H1 (cell line): ENCODE results near the gene EYA2. TPM values are rescaled to one million over a fixed set of nuclear protein-coding genes. Genes with fewer than 3 reads are reported as not detected.

Experiments
- ATF2 ChIP-seq: IDR thresholded peaks from 2 replicates; pipeline ENCODE4 v1.6.1; 2012; ENCODE audit warnings: low read length, inconsistent platforms
- CBX8 ChIP-seq: fragments of 300-800, 300-1000 bp; sonication (generic); IDR thresholded peaks from 2 replicates; pipeline ENCODE4 v1.7.1; 2016; ENCODE audit warnings: low read depth, low read length, borderline replicate concordance
- CHD7 ChIP-seq: fragments of 300-600 bp; sonication (generic); IDR thresholded peaks from 2 replicates; pipeline ENCODE4 v1.7.1; 2012; ENCODE audit warnings: low read length, moderate library complexity, mild to moderate bottlenecking, inconsistent platforms; ENCODE audit not compliant: insufficient replicate concordance
- HDAC6 ChIP-seq: IDR thresholded peaks from one replicate; pipeline ENCODE4 v1.7.1; 2012; ENCODE audit warnings: low read depth, mild to moderate bottlenecking, inconsistent platforms, low read length, moderate library complexity
- JUN ChIP-seq: IDR thresholded peaks from 2 replicates; pipeline ENCODE4 v1.6.1; 2011; ENCODE audit warnings: low read depth, mild to moderate bottlenecking, improper control_type of control experiment, low read length
- JUND ChIP-seq: IDR thresholded peaks from 2 replicates; pipeline ENCODE4 v1.6.1; 2011; ENCODE audit warnings: mild to moderate bottlenecking, improper control_type of control experiment, low read length
- RBBP5 ChIP-seq: IDR thresholded peaks from 2 replicates; pipeline ENCODE4 v1.7.1; 2012; ENCODE audit warnings: low read depth, mild to moderate bottlenecking, inconsistent platforms, low read length, moderate library complexity, borderline replicate concordance
- TAF1 ChIP-seq: IDR thresholded peaks from 2 replicates; pipeline ENCODE4 v1.6.1; 2011; ENCODE audit warnings: mild to moderate bottlenecking, low read depth, low read length
- polyA plus RNA-seq, 7 experiments: library from polyadenylated mRNA; depleted of rRNA in 3 of 7; stranded (reverse) in 5 of 7; unstranded in 2 of 7; fragments of >200 nt in 5 of 7; fragments of 200-250 nt in 2 of 7; gene quantifications; 1 replicate in 5 of 7; 2 replicates in 1 of 7; 4 replicates in 1 of 7; pipeline versions ENCODE4 v1.2.1 to v1.2.3, GENCODE V29; 2011 to 2013; ENCODE audit warnings: missing spikeins in 2 of 7, mixed read lengths in 2 of 7
- total RNA-seq: library from RNA; stranded (reverse); fragmentation: NEBNext Ultra II Directional; extraction: Animal tissue kit (Norgen Biotek cat#: 25700); gene quantifications from 2 replicates; pipeline ENCODE4 v1.2.1, GENCODE V29; 2021

Gene EYA2
- total and polyA plus RNA-seq, 2 of the 8 experiments (the other 6 are each of a cell fraction or from before 2014, with no cell fraction given): 1.6 to 1.7 TPM

- TF ChIP-seq JUND (no peak), CBX8 (no peak), TAF1 (no peak), RBBP5 (no peak), HDAC6 (no peak), JUN (no peak), ATF2 (no peak), CHD7 (no peak)
These were observed 53.4 kb downstream of the EYA2 start (continued) for GRCh38 chr20:46948081-46948480.
